Activated CD4-positive, alpha-beta T cell treated with anti-CD3 and anti-CD28 coated beads, Interleukin-2, Interleukin-6, amounts not matched to agents 100 ng/mL and 50 ng/mL, durations not matched to agents 16 hours and 8 hours (primary cell): ENCODE data around the gene UBQLNL.

Source experiments
- DNase-seq: peaks from one replicate; pipeline ENCODE4 v3.0.0-alpha.2; 2020

Gene UBQLNL, protein sequence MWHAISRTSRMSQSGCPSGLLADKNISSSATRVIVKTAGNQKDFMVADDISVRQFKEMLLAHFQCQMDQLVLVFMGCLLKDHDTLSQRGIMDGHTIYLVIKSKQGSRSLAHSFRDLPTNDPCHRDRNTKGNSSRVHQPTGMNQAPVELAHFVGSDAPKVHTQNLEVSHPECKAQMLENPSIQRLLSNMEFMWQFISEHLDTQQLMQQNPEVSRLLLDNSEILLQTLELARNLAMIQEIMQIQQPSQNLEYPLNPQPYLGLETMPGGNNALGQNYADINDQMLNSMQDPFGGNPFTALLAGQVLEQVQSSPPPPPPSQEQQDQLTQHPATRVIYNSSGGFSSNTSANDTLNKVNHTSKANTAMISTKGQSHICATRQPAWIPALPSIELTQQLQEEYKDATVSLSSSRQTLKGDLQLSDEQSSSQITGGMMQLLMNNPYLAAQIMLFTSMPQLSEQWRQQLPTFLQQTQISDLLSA

DNA sequence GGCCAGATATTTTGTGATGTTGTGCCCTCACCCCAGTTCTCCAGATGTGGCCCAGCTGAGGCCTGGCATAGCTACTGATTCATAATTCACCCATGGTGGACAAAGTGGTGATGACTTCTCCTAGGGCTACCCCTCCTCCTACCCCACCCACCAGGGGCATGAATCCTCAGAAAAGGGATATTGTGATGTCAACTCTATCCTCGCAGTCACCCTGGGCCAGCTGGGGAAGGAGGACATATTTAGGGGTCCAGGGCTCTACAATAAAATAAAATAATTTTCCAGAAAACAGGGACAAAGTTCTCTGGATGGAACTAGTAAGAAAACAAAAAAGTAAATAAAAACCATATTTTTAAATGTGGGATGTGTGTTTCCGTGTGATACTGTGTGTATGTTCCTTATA lies at the start of gene UBQLNL:
Gene UBQLNL, minus strand, starts transcription at position 101 of the 400 bp plus-strand sequence. CDS start 258 bp downstream, outside the sequence.
- DNase-seq: no peak

DNA sequence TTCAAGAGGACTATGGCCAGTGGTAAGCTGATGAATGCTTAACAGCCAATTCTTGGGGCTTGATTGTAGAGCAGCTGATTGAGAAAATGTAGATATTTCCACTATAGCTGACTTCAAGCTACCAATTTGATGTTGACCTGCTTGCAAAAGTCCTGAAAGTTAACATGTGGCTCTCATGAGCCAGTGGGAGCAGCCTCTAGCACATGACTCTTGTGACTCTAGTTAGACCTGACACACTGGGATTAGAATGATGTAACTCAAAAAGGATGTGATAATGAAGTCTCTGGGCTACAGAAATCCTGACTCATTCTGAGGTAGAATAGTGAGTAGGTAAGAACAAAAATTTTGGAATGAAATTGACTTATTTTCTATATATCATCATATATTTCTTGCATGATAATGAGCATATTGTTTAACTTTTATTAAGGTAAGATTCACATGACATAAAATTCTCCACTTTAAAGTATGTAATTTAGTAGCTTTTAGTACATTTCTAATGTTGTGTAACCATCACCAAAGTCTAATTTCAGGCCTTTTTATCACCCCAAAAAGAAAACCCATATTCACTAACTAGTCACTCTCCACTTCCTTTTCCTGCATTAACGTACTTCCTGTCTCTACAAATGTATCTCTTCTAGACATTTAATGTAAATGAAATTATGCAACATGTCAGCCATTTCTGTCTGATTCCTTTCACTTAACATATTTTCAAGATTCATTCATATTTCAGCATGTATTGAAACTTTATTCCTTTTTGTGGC lies 47.9 kb upstream of the UBQLNL start:
- no peak for DNase-seq

DNA sequence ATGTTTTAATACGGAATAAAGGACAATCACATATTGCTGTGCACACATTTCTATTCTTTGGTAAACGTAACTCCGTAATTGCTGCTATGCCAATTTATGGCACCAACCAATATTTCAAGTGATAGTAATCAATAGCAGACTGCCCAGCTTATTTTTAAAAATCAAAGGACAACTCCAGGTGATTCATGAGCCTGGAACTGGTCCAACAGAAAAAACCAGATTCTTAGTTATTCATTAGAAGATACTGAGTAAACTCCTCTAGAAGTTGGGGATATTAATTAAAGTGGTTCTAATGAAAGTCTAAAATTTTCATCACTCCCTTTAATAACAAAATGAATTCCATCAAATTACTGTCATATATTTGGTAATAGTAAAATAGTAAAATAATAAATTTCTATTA lies 41.3 kb upstream of the UBQLNL start:
- no peak for DNase-seq

DNA sequence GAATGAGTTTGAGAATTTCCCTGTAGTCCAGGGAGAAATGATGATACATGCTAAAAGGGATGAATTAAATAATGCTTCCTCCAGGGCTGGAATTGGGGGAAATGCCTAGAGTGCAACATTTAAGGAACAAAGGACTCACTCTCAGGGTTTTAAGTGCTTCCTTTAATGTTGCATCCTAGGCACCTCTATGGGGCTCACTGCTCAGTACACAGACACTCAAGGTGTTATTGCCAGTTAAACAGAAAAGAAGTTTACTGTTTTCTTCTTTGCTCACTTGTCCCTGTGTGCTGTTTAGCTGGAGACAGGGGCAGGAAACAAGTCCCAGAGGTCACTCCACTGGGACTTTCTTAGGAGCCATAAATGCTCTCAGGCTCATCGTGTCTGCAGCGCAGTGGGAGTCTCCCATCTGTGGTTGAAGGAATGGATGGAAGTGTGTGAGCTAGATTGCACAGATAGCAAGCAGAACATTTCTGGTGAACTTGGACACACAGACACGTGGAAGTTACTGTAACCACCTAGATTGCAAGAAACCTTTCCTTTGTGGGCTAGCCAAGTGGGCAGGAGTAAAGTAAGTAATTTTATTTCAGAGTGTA lies 40.2 kb upstream of the UBQLNL start:
- no peak for DNase-seq

DNA sequence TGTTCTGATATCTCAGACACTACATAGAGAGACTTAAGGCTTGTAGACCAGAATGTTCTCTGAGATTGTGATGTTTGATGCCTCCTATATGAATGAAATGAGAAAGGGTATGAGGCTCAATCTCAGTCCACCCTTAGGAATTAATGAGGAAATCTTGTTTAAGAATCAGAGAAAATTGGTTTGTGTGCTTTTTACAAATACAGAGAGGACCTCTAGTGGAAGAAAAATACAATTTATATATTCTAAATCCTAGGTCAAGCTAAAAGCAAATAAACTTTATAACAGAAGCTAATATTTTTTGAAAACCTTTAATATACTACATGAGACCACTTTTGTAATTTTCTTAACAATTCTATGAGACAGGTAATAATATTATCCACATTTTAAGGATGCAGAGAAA lies 36.8 kb upstream of the UBQLNL start:
- no peak for DNase-seq

DNA sequence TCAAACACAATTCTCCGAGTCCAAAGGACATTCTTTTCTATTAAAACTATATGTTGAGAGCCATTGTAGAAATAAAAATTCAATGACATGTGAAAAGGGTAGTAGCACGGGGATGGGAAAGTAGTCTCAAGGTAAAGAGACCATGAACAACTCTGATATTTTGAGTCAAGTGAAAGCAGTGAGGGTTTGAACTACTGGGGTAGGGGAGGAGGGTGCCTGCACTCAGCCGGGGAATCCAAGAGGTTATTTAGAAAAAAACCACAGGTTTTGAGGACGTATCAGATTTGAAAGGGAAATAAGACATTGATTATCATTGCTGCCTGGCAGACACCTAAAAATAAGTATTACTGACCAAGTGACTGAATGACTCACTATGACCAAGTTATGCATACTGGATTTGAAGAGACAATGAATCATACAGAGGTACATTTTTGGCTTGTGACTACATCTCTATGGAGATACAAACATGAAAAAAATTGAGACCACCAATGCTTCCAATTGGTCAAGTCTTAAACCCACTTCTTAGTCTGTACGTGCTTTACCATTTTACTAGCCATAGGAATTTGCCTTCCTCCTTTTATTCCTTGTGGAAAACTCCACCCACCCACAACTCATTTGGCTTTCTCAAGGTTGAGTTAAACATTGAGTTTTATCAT lies 34.1 kb upstream of the UBQLNL start:
- no peak for DNase-seq

DNA sequence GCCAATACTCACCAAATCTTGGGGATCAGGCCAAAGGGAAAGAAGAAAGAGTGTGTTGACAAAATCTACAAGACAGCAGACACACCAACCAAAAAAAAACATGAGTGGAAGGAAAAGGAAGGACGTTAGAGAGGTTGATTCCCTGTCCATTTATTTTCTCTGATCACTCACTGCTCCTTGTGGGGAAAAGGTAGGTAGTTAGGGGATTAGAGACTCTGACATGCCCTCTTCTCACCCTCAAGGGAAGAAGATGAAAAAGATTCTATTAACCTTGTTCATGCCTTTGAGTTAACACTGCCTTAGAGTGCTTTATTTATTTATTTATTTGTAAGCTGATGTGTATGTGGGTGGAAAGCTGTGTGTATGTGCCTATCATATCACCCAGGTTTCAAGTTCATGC lies 31.9 kb upstream of the UBQLNL start, which contains the start of gene OR52H1:
Gene OR52H1, minus strand, starts transcription at position 101 of the 400 bp plus-strand sequence. CDS start 3,035 bp downstream, outside the sequence.
- DNase-seq: no peak

DNA sequence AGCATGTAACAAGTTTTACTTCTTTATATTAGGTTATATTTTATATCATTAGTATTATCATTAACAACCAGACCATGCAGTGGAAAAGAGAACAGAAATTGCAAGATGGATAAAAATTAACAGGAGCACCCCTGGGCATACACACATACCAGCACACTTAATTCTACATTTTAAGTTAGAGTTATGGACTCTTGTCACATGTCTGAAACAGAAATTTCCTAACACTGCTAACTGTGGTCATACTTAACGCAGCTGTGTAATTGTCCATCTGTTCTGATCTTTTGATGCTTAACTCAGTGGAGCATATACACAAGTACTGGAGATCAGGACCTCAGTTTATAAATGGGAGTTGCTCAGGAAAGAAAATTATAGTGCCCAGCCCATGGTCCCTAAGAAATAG lies 31.5 kb upstream of the UBQLNL start:
- no peak for DNase-seq

DNA sequence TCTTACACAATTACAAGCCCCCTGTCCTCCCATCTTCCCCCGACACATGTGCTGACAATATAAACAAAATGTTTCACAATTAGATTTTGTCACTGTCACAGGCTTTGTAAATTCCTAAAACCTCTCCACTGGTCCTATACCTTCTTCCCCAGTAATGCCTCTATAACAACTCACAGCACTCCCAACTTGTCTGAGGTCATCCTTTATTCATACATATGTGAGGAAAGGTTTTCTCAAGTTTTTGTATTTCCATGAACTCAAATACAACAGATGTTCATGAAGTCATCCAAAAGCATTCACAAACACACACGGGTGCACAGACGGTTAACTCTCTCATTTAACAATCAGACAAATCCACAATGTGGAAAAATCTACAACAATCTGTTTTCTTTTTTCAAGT lies 30.0 kb upstream of the UBQLNL start:
- DNase-seq: no peak

DNA sequence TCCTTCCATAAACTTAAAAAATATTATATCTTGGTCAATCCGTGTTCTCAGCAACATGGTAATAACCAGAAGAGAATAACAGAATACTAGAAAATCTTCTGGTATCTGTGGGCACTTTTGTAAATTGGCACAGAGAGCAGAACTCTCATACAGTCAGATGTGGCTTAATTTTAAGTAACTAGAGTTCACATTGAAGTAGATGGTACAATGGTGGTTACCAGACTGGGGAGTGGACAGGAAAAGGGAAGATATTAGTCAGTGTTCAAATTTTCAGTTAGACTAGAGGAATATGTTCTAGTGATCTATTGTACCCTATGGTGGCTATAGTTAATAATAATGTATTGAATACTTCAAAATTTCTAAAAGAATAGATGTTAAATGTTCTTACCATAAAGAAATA lies 24.9 kb upstream of the UBQLNL start:
- DNase-seq: no peak

DNA sequence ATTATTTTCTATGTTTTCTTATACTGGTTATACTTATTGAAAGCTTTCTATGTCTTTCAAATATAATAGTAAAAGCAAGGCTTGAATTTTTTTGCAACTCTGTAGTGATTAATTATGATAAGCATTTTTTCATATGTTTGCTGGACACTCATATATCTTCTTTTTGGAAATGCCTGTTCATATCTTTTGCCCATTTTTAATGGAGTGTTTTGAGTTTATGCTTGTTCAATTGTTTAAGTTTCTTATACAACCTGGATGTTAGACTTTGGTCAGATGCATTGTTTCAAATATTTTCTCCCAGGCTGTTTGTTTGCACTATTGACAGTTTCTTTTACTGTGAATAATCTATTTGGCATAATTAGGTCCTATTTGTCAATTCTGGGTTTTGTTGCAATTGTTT lies 20.0 kb upstream of the UBQLNL start:
- DNase-seq: no peak

DNA sequence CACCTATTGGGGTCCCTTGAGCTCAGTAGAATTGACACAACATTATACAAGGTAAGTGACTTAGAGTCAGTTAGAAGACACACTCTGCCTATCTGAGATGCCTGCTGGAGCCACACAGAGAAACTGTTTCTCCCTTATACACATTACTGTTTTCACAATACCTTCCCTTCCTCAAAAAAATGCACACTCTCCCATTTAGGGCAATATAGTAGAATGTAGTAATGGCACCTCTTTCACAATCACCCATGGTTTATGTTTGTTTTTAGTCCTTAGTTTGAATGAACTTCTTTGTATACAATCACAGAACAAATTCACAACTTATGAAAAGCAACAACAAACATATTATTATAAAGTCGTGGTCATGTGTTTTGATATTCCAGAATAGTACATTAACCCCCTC lies 17.5 kb upstream of the UBQLNL start:
- DNase-seq: no peak

DNA sequence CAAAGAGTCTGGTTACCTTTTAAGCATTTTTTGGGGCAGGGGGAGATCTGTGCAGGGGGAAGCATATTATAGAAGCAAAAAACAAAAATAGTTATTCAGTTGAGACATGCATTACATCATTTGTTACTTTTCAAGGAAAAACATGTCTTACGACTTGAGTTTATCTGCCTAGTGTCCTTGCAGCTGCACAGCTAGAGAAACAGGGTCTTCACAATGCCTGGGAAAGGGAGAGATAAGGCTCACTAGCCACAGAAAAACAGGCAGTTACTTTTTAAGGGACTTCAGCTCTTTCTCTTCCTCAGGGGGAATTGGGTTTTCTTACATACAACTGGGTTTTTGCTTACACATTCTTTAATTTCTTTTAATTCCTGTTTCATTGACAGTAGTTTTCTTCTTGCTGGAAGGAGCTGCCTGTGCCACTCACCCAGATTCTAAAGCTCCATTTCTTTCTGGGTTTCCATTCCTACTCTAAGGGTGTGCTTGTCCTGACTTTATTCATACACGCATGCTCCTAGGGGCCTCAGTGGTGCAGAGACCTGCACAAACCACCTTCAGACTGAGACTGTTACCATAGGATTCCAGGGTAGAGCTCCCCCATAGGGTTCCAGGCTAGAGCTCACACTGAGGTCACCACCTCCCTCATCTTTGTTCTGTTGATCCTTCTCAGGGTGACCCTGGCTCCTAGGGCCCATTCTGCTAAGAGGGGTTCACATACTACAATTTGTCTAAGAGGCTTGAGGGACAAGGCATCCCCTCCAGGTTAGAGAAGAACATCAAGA lies 14.7 kb upstream of the UBQLNL start:
- no peak for DNase-seq

DNA sequence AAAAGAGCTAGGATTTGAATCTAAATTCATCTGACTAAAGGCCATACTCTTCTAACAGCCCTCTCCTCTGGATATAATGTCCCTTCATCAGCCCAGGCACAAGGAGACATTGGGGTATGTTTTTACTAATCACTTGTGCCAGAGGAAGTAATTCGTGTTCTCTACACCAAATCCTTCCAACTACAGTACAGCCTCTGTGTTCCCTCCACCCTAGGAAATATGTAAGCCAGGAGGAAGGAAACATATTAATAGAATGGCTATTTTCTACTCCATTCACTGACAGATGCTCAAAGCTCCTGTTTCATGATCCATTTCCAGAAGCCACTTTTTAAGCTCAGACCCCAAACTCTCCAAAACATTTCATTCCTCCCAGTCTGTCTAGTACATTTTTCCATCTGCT lies 12.0 kb upstream of the UBQLNL start:
- no peak for DNase-seq

DNA sequence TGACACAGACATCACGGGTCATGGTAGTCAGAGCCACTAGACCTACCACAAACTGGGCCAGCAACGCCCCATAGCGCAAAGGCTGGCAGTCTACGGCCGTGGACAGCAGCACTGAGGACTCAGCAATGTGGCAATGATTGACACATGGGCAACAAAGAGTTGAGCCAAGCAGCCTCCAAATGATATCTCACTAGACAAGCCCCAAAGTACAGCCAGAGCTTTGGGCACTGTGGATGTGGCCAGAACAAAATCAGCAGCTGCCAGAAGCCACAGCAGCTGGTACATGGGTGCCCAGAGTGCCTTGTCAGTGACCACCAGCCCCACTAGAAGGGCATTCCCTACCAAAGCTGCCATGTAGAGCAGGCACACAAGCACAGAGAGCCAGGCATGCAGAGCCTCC lies 11.2 kb upstream of the UBQLNL start:
- DNase-seq: no peak

DNA sequence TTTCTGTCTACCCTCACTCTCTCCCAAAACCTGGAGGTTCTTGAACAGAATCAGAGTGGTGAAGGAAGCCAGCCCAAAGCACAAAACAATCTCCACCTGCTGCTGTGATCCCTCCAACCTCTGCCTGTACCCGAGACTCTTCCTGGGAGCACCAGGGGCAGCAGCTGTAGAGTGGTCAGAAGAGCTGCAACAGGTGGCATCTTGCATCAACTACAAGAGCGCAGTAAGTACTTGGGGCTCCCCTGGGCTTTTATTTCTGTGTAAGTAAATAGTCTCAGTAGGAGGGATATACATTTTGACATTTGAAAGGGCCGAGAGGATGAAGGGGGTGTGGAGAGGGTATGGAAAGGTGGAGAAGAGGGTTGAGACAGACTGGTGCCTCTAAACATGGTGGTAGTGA lies 8.3 kb upstream of the UBQLNL start:
- no peak for DNase-seq

DNA sequence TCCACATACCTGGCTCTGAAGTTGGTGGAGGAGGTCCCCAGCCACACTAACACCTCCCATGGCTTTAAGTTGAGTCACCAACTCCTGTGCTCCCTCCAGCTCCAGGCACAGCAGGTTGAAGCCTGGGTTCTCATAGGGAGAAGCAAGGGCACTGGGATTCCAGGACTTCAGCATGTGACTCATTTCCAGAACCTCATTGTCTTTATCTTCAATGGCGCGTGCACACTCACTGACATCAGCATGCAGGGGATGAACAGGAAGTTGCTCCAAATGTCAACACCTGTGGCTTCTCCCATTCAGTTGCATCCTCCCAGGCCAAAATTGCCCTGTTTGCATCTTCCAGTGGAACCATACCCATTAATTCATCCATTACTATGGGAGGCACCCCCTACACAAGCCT lies 5.8 kb upstream of the UBQLNL start:
- no peak for DNase-seq

DNA sequence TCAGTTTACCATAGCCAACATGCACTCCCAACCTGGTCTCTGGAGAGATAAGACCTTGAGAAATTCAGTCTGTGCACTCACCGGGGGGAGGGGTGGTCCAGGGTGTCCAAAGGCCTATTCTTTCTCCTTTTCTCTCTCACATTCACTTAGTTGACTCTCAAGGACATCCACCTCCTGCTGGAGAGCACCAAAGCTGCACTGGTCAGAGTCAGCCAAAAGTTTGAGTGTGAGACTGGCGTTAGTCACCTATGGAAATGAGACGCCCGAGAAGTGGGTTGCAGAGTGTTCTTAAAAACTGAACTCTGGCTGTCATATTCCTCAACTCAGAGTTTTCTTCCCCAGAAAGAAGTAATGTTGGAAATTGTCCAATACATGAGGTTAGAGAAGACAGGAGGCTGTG lies 5.0 kb upstream of the UBQLNL start:
- DNase-seq: no peak

DNA sequence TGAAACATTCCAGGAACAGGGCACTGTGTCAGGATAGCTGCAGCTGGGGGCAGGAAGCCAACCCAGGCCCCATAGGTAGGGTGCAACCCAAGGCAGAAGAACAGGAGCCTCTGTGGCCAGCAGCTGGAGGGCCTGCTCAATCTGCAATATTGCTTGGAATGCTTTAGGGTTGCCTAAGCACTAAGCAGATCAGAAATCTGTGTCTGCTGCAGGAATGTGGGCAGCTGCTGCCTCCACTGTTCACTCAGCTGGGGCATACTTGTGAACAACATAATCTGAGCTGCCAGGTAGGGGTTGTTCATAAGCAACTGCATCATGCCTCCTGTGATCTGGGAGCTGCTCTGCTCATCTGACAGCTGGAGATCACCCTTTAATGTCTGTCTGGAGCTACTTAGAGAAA lies 1.7 kb downstream of the UBQLNL start:
- DNase-seq: no peak

DNA sequence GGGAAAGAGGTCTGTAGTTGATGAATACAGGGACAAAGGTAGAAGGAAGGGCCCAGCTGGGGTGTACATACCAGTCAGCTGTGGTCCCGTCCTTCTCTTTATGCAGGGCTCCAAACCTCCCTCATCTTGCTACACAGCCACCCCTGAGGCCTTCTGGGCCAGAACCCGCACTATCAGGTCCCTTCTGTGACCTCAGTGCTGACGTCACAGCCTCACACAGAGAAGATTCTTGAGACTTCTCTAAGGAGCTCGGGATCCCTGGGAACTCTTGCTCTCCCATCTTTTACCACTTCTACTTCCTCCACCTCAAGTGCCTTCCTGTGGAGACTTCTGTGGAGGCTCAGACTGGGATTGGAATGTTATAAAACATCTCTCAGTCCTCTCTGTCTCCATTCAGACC lies 6.7 kb downstream of the UBQLNL start, which contains the start of gene UBQLN3:
Gene UBQLN3, minus strand, starts transcription at position 155 of the 400 bp plus-strand sequence. CDS start 399 bp downstream, outside the sequence.
- no peak for DNase-seq

DNA sequence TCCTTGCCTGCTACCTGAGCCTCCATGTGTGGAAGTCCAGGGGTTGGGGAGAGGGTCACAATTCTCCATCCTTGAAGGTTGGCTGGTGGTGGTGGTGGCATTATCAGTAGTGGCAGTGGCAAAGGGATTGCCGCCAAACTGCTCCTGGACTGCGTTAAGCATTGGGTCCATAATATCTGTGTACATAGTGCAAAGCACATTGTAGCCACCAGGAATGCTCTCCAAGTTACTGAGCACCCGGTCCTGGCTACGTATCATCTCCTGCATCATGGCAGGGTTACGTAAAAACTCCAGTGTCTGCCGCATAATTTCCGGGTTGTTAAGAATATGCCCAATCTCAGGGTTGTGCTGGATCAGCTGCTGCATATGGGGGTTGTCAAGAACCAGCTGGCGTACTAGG lies 7.9 kb downstream of the UBQLNL start:
- no peak for DNase-seq

DNA sequence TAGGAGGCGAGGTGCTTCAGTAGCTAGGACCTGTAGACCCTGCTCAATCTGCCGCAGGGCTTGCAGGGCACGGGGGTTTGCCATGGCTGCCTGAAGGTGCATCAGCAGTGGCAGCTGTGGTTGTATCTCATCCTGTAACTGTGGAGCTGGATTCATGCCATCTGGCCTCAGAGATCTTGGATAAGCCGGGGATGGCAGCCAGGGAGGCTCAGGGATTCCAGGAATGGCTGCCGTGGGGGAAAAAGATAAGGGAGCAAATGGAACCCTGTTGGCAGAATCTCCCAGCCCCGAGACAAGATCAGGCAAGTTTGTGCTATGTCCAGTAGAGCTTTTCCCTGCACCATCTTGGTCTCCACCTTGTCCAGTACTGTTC lies 8.6 kb downstream of the UBQLNL start:
- no peak for DNase-seq
